Stimulated activated CD4-positive, alpha-beta T cell treated with anti-CD3 and anti-CD28 coated beads, TNF-alpha, amount 100 ng/mL, for 4 hours (primary cell): ENCODE measurements around the gene RAB40B.
"Not testable (repeated sequence)": the region's sequence is repeated elsewhere in the genome, so short reads cannot be mapped to it uniquely, and the experiment has no call there.

Source experiments
- DNase-seq, 3 experiments: peaks; one replicate each; pipeline ENCODE4 v3.0.0-alpha.2; 2020; ENCODE audit warnings: low read depth in 3 of 3

RAB40B gene

DNA sequence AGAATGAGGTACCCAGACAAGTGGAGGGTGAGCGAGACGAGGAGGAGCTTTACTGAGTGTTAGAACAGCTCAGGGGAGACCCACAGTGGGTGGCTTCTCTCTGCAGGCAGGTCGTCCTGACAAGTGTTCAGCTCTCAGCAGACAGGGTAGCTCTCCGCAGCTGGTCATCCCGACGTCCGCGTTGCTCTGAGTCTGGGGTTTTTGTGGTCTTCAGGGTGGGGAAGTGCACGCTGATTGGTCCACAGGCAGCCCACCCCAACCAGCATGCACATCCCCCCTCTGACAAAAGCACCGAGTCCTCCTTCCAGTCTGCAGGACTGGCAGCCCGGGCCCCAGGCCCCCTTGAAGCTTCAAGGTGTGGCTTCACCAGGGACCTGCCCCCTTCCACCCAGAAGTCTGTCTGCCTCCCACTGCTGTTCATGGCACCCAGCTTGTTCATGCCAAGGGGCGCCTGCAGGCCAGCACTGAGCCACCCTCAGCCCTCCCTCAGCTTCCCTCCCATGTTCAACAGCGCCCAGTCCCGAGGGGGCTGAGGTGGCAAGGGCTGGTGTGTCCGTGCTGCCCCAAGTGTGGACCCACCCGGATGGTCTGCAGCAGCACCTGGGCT lies 30.4 kb downstream of the RAB40B start:
- DNase-seq, result no peak

DNA sequence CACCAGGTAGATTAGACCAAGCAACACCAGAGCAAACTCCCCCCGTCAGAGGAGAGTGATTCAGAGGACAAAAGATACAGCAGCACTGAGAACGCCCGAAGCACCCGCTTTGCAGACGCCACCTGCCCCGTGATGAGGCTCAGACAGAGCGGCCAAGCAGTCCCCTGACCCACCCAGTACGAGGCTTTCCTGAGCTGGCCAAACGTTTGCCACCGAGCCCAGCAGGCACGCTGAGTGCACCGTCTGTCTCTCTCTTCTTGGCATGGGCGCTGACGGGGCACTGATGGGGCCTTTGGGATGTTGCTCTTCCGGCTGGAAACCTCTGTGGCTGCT lies 30.9 kb downstream of the RAB40B start:
- DNase-seq, result no peak

DNA sequence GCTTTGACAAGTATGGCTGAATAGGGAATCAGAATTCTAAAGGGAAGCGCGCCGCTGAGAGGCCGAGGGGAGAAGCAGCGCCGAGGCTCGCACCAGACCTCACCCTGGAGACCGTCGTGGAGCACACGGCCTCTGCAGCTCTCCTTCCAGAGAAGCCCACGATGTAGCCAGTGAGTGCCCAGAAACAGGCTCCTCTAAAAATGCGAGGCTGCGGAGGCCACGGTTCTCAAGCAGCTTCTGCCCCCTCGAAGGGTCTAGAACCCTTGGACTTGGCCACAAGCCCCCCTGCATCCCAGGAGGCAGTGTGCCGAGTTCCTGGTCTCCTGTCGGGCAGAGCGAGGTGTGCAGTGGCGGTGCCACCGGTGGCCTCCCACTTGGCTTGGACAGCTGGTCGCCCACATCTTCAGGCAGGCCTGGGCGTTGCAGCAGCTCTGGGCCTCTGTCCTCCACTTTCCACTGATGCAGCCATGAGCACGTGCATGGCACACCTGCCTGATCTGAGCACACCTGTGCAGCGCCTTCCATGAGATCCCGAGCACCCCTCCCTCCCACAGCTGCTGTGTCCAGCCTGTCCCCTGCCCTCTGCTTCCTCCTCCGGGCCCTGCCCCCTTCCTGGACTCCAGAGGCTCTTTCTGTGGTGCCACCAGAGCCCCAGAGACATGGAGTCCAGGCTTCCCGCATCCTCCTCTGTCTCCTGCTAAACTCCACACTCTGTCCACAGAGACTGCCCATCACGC lies 31.4 kb downstream of the RAB40B start:
- DNase-seq, result no peak

DNA sequence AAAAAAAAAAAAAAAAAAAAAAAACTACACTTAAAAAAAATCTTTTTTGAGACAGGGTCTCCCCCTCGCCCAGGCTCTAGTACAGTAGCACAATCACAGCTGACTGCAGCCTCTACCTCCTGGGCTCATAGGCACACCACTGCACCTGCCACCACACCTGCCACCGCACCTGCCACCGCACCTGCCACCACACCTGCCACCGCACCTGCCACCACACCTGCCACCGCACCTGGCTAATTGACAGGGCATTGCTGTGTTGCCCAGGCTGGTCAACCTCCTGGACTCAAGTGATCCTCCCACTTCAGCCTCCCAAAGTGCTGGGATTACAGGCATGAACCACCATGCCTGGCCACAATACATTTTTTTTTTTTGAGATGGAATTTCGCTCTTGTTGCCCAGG lies 32.6 kb downstream of the RAB40B start:
- DNase-seq, result no peak

DNA sequence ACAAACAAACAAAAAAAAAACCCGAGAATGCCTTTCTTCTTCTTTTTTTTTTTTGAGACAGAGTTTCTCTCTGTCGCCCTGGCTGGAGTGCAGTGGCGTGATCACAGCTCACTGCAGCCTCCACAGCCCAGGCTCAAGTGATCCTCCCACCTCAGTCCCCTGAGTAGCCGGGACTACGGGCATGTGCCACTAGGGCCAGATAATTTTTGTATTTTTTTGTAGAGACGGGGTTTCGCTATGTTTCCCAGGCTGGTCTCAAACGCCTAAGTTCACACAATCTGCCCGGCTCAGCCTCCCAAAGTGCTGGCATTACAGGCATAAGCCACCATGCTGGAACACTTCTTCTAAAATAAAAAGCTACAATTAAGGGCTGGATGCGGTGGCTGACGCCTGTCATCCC lies 33.3 kb downstream of the RAB40B start:
- DNase-seq, result no peak

DNA sequence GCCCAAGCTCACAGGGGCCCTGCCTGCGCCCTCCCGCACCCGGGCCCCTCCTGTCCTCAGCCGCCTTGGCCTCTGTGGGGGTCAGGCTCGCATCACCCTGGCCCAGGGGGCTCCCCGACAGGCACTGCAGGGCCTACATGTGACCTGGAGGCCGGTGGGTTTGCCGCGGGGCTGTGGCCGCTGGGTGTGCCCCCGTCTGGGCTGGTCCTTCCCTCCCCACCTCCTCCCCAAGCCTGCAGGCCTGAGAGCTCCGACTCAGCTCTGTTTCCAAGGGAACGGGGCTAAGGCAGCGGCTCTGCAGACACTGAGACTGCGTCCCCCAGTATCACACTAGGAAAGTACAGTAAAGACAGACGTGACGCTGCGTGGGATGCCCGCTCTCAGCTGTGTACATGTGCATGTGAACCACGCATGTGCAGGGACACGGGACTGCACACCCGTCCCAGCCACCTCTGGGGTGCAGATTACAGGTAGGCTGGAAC lies 33.8 kb downstream of the RAB40B start:
- no peak for DNase-seq

DNA sequence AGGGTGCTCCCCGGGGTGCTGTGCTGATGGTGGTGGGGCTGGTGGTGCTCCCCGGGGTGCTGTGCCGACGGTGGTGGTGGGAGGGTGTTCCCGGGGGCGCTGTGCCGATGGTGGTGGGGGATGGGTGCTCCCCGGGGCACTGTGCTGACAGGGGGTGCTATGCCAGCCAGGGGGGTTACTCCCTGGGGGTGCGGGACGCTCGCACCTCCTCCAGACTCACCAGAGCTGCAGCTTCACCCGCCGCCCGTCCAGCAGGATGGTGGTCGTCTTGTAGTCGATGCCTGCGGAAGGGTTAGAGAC lies 34.3 kb downstream of the RAB40B start:
- no peak for DNase-seq

DNA sequence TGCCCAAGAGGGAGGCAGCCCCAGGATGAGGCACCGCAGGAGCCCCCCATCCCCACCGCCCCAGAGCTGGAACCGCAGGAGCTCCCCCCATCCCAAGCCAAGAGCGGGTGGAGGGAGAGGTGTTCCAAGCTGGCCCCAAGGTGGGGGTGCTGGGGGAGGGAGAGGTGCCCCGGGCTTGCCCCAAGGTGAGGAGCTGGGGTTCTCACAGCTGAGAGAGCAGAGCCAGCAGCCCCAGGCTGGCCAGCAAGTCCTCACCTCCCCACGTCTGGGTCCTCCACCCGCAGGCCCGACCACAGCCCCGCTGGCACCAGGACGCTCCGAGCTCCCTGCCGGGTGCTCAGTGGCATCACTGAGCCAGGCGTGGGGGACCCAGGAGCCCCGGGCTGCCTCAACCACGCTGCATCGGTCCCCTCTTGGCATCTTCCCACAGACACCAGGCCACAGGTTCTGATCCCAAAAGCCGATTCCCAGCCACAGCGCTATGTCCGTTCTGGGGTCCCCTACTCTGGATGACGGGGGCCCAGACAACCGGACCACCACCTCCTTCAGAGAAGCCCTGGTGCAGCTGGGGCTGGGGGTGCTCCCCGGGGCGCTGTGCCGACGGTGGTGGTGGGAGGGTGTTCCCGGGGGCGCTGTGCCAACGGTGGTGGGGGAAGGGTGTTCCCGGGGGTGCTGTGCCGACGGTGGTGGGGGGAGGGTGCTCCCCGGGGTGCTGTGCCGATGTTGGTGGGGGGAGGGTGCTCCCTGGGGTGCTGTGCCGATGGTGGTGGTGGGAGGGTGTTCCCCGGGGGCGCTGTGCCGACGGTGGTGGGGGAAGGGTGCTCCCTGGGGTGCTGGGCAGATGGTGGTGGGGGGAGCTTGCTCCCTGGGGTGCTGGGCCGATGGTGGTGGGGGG lies 34.9 kb downstream of the RAB40B start:
- DNase-seq, result no peak

DNA sequence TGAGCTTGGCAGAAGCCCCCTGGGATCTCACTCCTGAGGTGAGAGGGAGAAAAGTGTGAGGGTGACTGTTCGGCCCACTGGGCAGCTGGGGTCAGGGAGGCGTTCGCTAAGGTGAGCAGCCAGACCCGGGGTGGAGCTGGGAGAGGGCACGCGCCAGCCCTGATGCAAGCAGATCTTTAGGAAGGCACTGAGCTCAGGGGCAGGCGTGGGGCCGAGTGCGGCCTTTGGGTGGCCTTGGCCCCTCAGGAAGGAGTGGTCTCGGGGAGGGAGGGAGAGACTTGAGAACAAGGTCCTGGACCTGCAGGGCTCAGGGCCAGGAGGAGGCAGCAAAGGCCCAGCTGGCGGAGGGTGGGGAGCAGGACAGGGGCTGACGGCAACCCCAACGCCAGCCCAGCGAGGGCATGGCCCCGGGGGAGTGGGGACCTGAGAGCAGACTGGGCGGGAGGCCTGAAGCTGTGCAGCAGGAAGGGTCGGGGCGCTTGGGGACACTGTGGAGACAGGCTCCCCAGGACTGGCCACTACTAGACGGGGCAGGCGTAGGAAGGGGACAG lies 35.7 kb downstream of the RAB40B start:
- DNase-seq, result no peak

DNA sequence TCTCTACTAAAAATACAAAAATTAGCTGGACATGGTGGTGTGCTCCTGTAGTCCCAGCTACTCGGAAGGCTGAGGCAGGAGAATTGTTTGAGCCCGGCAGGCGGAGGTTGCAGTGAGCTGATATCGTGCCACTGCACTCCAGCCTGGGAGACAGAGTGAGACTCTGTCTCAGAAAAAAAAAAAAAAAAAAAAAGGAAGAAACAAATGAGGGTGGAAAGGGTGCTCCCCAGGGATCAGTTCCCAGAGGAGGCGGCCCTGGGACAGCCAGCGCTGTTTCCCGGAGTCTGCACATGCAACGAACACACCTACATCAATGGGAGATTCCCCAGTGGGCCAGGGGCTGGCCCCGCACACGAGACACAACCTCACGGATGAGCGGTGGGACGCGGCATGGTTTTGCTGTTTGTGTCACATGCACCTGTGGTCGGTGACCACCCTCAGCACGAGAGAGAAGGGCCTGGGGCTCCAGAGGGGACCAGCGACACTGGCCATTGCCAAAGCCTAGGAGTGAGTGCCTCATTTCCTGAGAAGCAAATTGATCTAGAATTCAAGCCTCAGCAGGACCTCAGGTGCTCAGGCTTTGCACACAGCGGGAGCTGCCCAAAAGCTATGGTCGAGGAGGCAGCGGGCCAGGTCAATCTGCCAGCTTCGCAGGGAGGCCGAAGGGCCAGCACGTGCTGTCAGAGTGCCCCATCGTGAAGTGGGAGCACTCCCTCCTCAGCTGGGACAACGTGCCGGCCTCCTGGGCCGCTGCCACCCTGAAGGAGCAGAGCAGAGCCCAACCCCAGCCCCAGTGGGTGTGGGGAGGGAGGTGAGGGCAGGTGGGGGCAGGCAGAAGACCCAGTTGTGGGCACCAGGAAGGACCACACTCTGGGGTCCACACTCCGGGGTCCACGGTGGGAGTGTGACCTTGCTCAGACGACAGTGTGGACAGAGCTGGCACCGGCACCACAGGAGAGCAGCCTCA lies 36.5 kb downstream of the RAB40B start:
- no peak for DNase-seq

DNA sequence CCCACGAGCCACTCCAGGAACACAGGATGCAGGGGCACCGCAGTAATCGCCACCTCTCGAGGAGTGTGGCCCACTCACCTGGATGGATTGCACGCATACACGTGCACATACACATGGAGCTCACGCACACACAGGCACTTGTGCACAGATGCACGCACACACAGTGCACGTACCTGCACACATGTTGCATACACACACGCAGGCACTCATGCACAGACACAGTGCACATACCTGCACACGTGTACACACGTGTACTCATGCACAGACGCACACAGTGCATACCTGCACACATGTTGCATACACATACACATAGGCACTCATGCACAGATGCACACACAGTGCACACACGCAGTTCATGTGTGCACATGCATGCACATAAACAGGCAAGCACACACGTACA lies 38.6 kb downstream of the RAB40B start:
- DNase-seq, result no peak

DNA sequence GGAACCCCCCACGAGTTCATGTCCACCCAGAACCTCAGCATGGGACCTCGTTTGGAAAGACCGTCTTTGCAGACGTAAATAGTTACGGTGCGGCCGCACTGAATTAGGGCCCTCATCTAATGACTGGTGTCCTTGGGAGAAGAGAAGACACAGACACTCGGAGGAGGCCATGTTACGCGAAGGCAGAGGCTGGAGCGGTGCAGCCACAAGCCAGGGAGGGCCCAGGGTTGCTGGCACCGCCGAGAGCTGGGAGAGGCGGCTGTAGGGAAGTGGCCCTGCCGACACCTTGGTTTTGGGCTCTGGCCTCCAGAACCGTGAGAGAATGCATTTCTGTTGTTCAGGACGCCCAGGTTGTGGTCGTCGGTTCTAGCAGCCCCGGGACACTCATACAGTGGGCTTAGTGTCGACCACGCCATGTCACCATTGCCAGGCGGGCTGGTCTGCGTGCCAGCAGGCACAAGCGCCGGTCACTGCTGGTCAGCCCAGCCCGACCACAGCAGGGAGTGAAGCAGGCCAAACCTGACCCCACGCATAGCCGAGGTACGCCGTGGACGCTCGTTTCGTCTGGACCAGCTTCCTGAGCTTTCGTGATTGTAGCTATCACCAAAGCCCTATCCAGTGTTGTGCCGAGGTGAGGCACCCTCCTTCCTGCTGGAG lies 39.6 kb downstream of the RAB40B start:
- no peak for DNase-seq

DNA sequence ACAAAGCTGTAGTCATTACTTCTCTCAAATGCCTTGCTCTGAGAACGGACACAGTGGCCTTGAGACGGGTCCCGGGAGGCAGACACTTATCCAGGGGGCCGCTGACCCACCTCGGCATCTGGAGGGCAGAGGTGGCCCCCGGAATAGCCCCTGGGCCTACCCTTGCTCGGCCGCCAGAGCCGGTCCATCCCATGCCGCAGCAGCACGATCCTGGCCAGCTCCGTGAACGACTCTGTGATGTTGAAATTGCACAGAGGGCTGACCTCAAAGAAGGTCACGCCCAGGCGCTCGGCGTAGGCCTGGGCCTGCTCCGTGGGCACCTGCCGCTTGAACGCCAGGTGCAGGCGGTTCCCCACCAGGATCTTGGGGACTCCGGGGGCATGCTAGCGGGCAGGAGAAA lies 40.2 kb downstream of the RAB40B start:
- no peak for DNase-seq

DNA sequence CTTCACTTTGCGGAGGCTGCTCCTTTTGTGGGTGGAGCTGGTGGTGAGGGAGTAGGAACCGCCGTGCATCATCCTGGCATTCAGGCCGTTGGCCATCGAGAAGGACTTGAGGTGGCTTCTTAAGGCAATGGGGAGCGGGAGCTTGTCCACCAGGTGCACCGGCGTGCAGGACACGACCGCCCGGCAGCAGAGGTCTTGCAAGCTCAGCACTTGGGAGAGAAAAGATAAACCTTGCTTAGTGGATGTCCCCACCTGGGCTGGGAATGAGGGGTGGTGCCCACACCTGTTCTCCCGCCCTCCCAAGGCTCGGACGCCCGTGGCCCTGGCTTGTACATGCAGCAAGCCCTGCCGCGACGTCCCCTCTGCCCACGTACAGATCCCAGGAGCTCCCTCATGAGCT lies 40.6 kb downstream of the RAB40B start:
- DNase-seq, result no peak

DNA sequence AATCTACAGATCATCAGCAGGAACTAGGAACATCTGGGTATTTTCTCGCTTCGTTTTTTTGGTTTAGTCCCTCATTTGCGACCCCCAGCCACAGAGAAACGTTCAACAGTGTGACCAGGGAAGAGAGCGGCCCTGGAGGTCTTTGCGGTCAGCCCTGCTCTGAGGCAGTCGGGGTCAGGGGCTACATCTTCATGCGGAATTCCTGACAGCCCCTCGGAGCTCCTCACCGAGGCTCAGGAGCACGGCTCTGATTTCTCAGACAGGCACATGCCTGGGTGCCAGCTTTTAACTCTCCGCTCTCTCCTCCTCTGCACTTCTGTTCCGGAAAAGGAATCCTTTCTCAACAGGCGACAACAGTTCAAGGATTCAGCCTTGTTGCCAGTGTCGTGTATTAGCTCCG lies 42.2 kb downstream of the RAB40B start:
- no peak for DNase-seq

DNA sequence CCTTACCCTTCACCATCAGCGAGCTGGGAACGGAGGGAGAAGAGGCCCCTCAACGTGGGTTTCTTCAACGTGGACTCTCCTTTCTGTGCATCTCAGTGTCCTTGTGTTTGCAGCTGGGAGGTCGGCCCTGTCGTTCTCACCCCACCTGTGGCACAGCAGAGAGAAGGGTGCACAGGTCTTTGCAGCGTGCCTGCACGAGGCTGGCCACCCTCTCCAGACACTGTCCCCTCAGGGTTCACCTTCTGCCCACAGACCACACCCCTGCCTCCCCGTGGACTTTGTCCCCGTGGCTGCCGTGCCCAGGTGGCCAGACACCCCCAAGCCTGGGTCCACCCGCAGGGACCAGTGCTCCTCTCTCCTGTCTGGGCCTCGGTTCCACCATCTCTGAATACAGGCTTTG lies 43.0 kb downstream of the RAB40B start:
- no peak for DNase-seq

DNA sequence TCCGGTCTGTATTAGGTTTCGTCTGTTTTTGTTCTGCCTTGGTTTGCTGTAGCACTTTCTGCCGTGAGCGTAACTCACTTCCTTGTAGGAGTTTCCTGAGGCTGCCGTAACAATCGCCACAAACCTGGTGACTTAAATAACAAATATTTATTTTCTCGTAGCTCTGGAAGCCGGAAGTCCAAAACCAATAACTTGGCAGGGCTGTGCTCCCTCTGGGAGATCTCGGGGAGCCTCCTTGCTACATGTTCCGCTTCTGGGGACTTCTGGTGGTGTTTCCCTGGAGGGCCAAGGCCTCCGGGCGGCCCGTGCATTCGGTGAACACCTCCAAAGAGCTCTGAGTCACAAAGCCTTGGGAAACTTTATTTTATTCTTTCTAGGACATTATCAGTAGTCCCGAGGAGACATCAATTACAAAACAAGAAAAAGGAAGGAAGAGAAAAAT lies 43.4 kb downstream of the RAB40B start:
- DNase-seq, result no peak

DNA sequence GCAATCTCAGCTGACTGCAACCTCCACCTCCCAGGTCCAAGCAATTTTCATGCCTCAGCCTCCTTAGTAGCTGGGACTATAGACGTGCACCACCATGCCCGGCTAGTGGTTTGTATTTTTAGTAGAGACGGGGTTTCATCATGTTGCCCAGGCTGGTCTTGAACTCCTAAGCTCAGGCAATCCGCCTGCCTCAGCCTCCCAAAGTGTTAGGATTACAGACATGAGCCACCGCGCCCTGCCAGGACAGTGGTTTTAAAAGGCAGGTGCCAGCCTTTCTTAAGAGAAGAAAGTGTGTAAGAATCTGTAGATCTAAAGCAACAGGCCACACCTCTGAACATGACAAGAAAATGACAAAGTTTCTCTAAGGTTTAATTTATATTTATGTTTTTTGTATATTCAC lies 43.9 kb downstream of the RAB40B start:
- DNase-seq, result not testable (repeated sequence)

DNA sequence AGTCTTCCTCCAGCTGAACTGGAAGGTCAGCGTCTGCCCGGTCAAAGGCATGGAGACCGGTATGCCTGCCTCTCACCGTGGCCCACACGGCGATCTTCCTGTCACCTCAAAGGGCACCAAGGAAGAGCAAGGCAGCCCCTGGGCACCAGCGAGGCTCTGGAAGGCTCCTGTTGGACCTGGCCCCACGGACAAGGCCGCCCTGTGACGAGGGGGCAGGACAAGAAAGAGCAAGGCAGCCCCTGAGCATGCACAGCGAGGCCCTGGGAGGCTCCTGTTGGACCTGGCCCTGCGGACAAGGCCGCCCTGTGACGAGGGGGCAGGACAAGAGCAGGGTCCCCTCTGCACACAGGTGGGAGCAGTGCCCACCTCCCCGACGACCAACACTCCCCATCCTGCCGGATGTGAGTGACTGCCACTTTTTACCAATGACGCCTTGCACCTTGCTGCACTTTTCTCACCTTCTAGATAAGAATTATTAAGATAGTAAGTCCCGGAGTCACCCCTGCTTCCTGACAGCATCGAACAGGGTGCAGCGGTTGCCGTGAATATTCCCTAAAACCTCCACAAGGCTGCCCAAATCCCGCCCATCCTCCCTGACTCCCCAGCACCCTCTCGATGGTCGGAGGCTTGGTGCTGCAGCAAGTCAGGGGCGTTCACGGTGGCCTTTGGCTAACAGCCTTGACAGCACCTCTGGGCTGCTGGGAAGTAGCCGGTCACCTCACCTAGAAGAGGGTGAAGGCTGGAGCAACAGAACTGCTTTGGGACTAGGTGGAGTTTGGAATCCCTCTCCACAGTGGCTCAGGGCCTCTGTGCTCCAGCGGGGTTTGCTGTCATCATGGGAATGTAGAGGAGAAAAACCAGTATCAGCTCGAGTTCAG lies 44.6 kb downstream of the RAB40B start:
- DNase-seq, result no peak

DNA sequence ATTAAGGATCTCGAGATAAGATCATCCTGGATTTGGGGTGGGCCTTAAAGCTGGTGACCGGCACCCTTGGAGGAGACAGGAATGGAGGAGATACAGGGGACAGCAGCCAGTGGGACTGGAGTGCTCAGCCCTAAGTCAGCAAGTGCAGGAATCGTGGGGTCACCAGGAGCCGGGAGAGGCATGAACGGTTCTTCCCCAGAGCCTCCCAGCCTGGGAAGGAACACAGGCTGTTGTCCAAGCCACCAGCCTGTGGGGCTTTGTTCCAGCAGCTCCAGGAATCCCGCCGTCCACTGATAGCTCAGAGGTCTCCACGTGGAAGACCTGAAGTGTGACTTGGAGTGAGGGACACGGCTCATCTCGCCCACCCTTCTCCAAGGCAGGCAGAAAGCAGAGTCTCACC lies 47.8 kb downstream of the RAB40B start:
- DNase-seq, result no peak
